MCF 10A (cell line): ENCODE measurements around the gene TXN. TPM values are rescaled to one million over a fixed set of nuclear protein-coding genes. Genes with fewer than 3 reads are reported as not detected.

Experiments
- BruUV-seq: library from RNA; stranded (reverse); fragments of 400-500 nt; replicated peaks from 2 replicates; lab custom pipeline; 2021; lab: Mats Ljungman, UMichigan
- CTCF ChIA-PET: fragments of 300-600 bp; sonication (Branson Sonifier 250); formaldehyde crosslinking; extraction: SDS; loops from one replicate; lab custom pipeline; 2021; ENCODE audit warnings: antibody characterized with exemption, inconsistent platforms; lab: Yijun Ruan, JAX
- POLR2A ChIA-PET: fragments of 300-600, 350-650 bp; sonication (Branson Sonifier 250); formaldehyde crosslinking; extraction: SDS; loops from one replicate; lab custom pipeline; 2020; ENCODE audit warnings: antibody characterized with exemption, inconsistent platforms; lab: Yijun Ruan, JAX
- DNase-seq: peaks from one replicate; pipeline ENCODE4 v3.0.0-alpha.2; 2018; ENCODE audit not compliant: unreplicated experiment
- H3K27ac Mint-ChIP-seq: one replicate; pipeline ENCODE4 v1.8.0; 2022; ENCODE audit warnings: mild to moderate bottlenecking, low read depth, mixed read lengths; ENCODE audit not compliant: unreplicated experiment
- H3K27me3 Mint-ChIP-seq: one replicate; pipeline ENCODE4 v1.8.0; 2022; ENCODE audit warnings: mixed read lengths; ENCODE audit not compliant: insufficient read depth, unreplicated experiment
- H3K36me3 Mint-ChIP-seq: one replicate; pipeline ENCODE4 v1.8.0; 2022; ENCODE audit warnings: mild to moderate bottlenecking, moderate library complexity, mixed read lengths; ENCODE audit not compliant: insufficient read depth, unreplicated experiment
- H3K4me1 Mint-ChIP-seq: one replicate; pipeline ENCODE4 v1.8.0; 2022; ENCODE audit warnings: mixed read lengths; ENCODE audit not compliant: insufficient read depth, unreplicated experiment
- H3K4me3 Mint-ChIP-seq: one replicate; pipeline ENCODE4 v1.8.0; 2022; ENCODE audit warnings: mild to moderate bottlenecking, moderate library complexity, mixed read lengths; ENCODE audit not compliant: unreplicated experiment
- H3K9me3 Mint-ChIP-seq: one replicate; pipeline ENCODE4 v1.8.0; 2022; ENCODE audit warnings: mixed read lengths; ENCODE audit not compliant: unreplicated experiment
- CTCF ChIP-seq: fragments of 200-600 bp; IDR thresholded peaks from one replicate; pipeline ENCODE4 v1.8.0; 2022; ENCODE audit warnings: antibody characterized with exemption, mild to moderate bottlenecking; ENCODE audit not compliant: unreplicated experiment
- intact Hi-C: fragments of 100-400 bp; cut with micrococcal nuclease; formaldehyde crosslinking; loops from 2 replicates; pipeline ENCODE4 v1.14.1; 2022
- total RNA-seq: library from RNA; stranded (reverse); gene quantifications from 2 replicates; pipeline ENCODE4 v1.2.3, GENCODE V29; 2022

Gene TXN
- total RNA-seq, 1 experiment from 2014 or later = 349 TPM

- no peak overlapping the region for H3K27ac Mint-ChIP-seq
- no TSS peak for BruUV-seq
- H3K4me3 Mint-ChIP-seq = no peak overlapping the region
- DNase-seq = no peak
- no peak for TF ChIP-seq CTCF
- no peaks in the 10 kb centered on the region for H3K4me1 Mint-ChIP-seq
- intact Hi-C loops = no loop called here
- H3K36me3 Mint-ChIP-seq = no peaks in the 10 kb centered on the region
- ChIA-PET POLR2A (interaction anchor here (1.0 to 5.5 kb wide), 2 partner anchors 11 to 13 kb away, joined by 4 to 42 read pairs; partner anchors contain the start of gene TXN), CTCF (interaction anchor here (0.6 kb wide), 1 partner anchor 82 kb away, joined by 4 read pairs; no protein-coding TSS in a partner anchor)
- no peaks in the 10 kb centered on the region for H3K27me3 Mint-ChIP-seq
- H3K9me3 Mint-ChIP-seq = no peaks in the 10 kb centered on the region
Measured at GRCh38 chr9:110270211-110270995, 14.1 kb upstream of the TXN start.

GRCh38 chr9:110266795-110267194 lies 10.5 kb upstream of the TXN start:
- Mint-ChIP-seq H3K27me3 (no peaks in the 10 kb centered on the region), H3K36me3 (no peaks in the 10 kb centered on the region)
- intact Hi-C loops = no loop called here

GRCh38 chr9:110261632-110262031 lies 5.3 kb upstream of the TXN start:
- TF ChIP-seq CTCF = no peak
- Mint-ChIP-seq H3K4me3 (no peak overlapping the region), H3K27ac (no peak overlapping the region), H3K27me3 (no peaks in the 10 kb centered on the region), H3K9me3 (no peaks in the 10 kb centered on the region), H3K4me1 (peaks cover 15% of the 10 kb centered on the region), H3K36me3 (peaks cover 4% of the 10 kb centered on the region)
- ChIA-PET POLR2A (interaction anchor here (1.2 to 1.7 kb wide), 3 partner anchors 11 to 21 kb away, joined by 3 to 4 read pairs (median 3); no protein-coding TSS in a partner anchor), CTCF (no interaction called here)
- no peak for DNase-seq
- BruUV-seq = no TSS peak
- intact Hi-C loops = no loop called here

More at GRCh38 chr9:110266795-110267194, 10.5 kb upstream of the TXN start:
- Mint-ChIP-seq H3K4me1 (no peaks in the 10 kb centered on the region), H3K27ac (no peak overlapping the region), H3K4me3 (no peak overlapping the region), H3K9me3 (no peaks in the 10 kb centered on the region)
- no peak for TF ChIP-seq CTCF
- no TSS peak for BruUV-seq
- ChIA-PET POLR2A (no interaction called here), CTCF (no interaction called here)
- no peak for DNase-seq

- Mint-ChIP-seq H3K27ac (no peak overlapping the region), H3K36me3 (peaks cover 4% of the 10 kb centered on the region), H3K27me3 (no peaks in the 10 kb centered on the region), H3K4me1 (peaks cover 15% of the 10 kb centered on the region), H3K9me3 (no peaks in the 10 kb centered on the region), H3K4me3 (no peak overlapping the region)
- intact Hi-C loops = no loop called here
- BruUV-seq = no TSS peak
- no peak for DNase-seq
- TF ChIP-seq CTCF = no peak
- ChIA-PET POLR2A (interaction anchor here (1.0 to 5.1 kb wide), 3 partner anchors 8 to 19 kb away, joined by 3 to 155 read pairs (median 4); no protein-coding TSS in a partner anchor), CTCF (interaction anchor here (0.6 to 0.7 kb wide), 2 partner anchors 8 to 855 kb away, joined by 3 to 4 read pairs; no protein-coding TSS in a partner anchor)
Measured at GRCh38 chr9:110260911-110261310, 4.6 kb upstream of the TXN start.
